T-cell (primary cell): ENCODE data around the gene CKS2. TPM values are rescaled to one million over a fixed set of nuclear protein-coding genes. Genes with fewer than 3 reads are reported as not detected.
A peak's percentile ranks its signal among the peaks of the same experiment; 100 is the strongest.
"Not testable (repeated sequence)": the region's sequence is repeated elsewhere in the genome, so short reads cannot be mapped to it uniquely, and the experiment has no call there.

Source experiments
- ATAC-seq, 4 experiments: fragments of 200-7000 bp in 3 of 4; fragments of 150-1000 bp in 1 of 4; cut with Tn5 transposase; replicated peaks in 1 of 4; 1 replicate in 3 of 4; 2 replicates in 1 of 4; pipeline ENCODE4 v1.10.0; 2021; ENCODE audit warnings: moderate library complexity in 3 of 4, mild to moderate bottlenecking in 2 of 4, moderate number of reproducible peaks in 1 of 4
- CTCF ChIA-PET, 2 donors: fragments of 300-600 bp; sonication (Branson Sonifier 250); formaldehyde crosslinking; loops; one replicate each; lab custom pipeline; 2022; ENCODE audit warnings: antibody characterized with exemption in 2 of 2; lab: Charles Lee
- POLR2A ChIA-PET, 2 donors: fragments of 300-600 bp; sonication (Branson Sonifier 250); formaldehyde crosslinking; loops; one replicate each; lab custom pipeline; 2022; ENCODE audit warnings: antibody characterized with exemption in 2 of 2; lab: Charles Lee
- DNase-seq, 35 experiments: peaks; one replicate each; pipeline versions ENCODE4 v3.0.0 to v3.0.0-alpha.2; 2013 to 2023
- H3K27ac ChIP-seq: one replicate; pipeline ENCODE4 v1.5.1; 2013; ENCODE audit warnings: low read length
- H3K27me3 ChIP-seq, 2 experiments: replicated peaks in 1 of 2; 1 replicate in 1 of 2; 2 replicates in 1 of 2; pipeline versions ENCODE4 v1.6.1 to v1.7.0; 2013; ENCODE audit warnings: low read length in 1 of 2, mixed read lengths in 1 of 2; ENCODE audit not compliant: control insufficient read depth in 2 of 2, insufficient read depth in 2 of 2; ENCODE audit errors: extremely low read depth in 1 of 2
- H3K36me3 ChIP-seq, 2 donors: 1 replicate in 1 of 2; 2 replicates in 1 of 2; pipeline versions ENCODE4 v1.6.1 to v1.7.0; 2013; ENCODE audit warnings: low read length in 1 of 2; ENCODE audit not compliant: control insufficient read depth in 2 of 2, insufficient read depth in 1 of 2; ENCODE audit errors: extremely low read depth in 1 of 2
- H3K4me1 ChIP-seq, 2 experiments: 1 replicate in 1 of 2; 2 replicates in 1 of 2; pipeline versions ENCODE4 v1.6.1 to v1.7.0; 2013; ENCODE audit warnings: low read length in 2 of 2, mixed read lengths in 1 of 2; ENCODE audit not compliant: insufficient read depth in 2 of 2, control insufficient read depth in 1 of 2; ENCODE audit errors: extremely low read depth in 1 of 2
- H3K4me3 ChIP-seq, 2 donors: 1 replicate in 1 of 2; 2 replicates in 1 of 2; pipeline versions ENCODE4 v1.5.1 to v1.7.0; 2013; ENCODE audit warnings: mild to moderate bottlenecking in 2 of 2, low read length in 1 of 2, moderate library complexity in 1 of 2; ENCODE audit not compliant: control insufficient read depth in 1 of 2; ENCODE audit errors: extremely low read depth in 1 of 2
- H3K9me3 ChIP-seq: 2 replicates; pipeline ENCODE4 v1.7.0; 2013
- H3K27ac Mint-ChIP-seq, 2 donors: one replicate each; pipeline ENCODE4 v1.8.0; 2020 to 2021; ENCODE audit warnings: mild to moderate bottlenecking in 2 of 2, mixed read lengths in 2 of 2
- H3K27me3 Mint-ChIP-seq, 2 donors: one replicate each; pipeline ENCODE4 v1.8.0; 2021 to 2022; ENCODE audit warnings: mixed read lengths in 2 of 2
- H3K36me3 Mint-ChIP-seq: one replicate; pipeline ENCODE4 v1.8.0; 2021; ENCODE audit warnings: mixed read lengths
- H3K4me1 Mint-ChIP-seq, 3 donors: one replicate each; pipeline ENCODE4 v1.8.0; 2020 to 2022; ENCODE audit warnings: mixed read lengths in 3 of 3, mild to moderate bottlenecking in 1 of 3
- H3K4me3 Mint-ChIP-seq, 3 donors: one replicate each; pipeline ENCODE4 v1.8.0; 2020 to 2022; ENCODE audit warnings: mild to moderate bottlenecking in 3 of 3, mixed read lengths in 3 of 3, moderate library complexity in 3 of 3
- H3K9me3 Mint-ChIP-seq, 3 donors: one replicate each; pipeline ENCODE4 v1.8.0; 2020 to 2022; ENCODE audit warnings: mixed read lengths in 3 of 3
- WGBS: methylation state at CpG from one replicate; pipeline ENCODE4 v1.1.5; 2013; ENCODE audit warnings: missing lambda C conversion rate; ENCODE audit not compliant: insufficient coverage; 5-methylcytosine and 5-hydroxymethylcytosine counted together
- total RNA-seq, 35 experiments: library from RNA in 6 of 35; stranded (reverse) in 6 of 35; fragments of 120-200 nt in 1 of 35; gene quantifications; one replicate each; pipeline versions ENCODE4 v1.2.1 to v1.2.4 and lab custom pipeline; 2013 to 2026

CKS2 gene
- total RNA-seq, result 10 to 100 TPM in 1 of 5 donors, 1 to 10 TPM in 4; 8.6 to 13.1 (median 9.2) TPM
- 16.3 TPM for total RNA-seq (2013)
- total RNA-seq (lab: John Stamatoyannopoulos, UW), result 2.2 to 66.5 (median 9.9) reads per million in 29 experiments

- Histone ChIP-seq H3K9me3 (no peaks in the 10 kb centered on the region), H3K36me3 (no peaks in the 10 kb centered on the region), H3K4me1 (peaks cover 21 to 23% of the 10 kb centered on the region in 2 experiments), H3K27me3 (no peaks in the 10 kb centered on the region), H3K4me3 (peak within 1 kb of the TSS; percentile 70 to 88), H3K27ac (peak within 1 kb of the TSS; percentile 99)
- POLR2A ChIA-PET, result no interaction called here
- WGBS, result under 1% methylated on average over 86 of the region's 86 CpGs
- peak; percentile 96 to 100 (median 100) for DNase-seq
- Mint-ChIP-seq H3K27me3 (no peaks in the 10 kb centered on the region), H3K27ac (peak within 1 kb of the TSS; percentile 98 to 100), H3K4me1 (peaks cover 16 to 42% (median 34%) of the 10 kb centered on the region in 3 donors), H3K4me3 (peak within 1 kb of the TSS; percentile 84 to 97 (median 95)), H3K9me3 (no peaks in the 10 kb centered on the region), H3K36me3 (peaks cover 3% of the 10 kb centered on the region)
- peak; percentile 90 to 94 (median 92) for ATAC-seq
- CTCF ChIA-PET, result interaction anchor here in 1 of 2 donors (0.8 kb wide), 1 partner anchor 8 kb away, joined by 5 read pairs; the partner anchor contains the start of gene SECISBP2
Observed at GRCh38 chr9:89310475-89311345, at the start of gene CKS2. Gene CKS2 (plus strand): TSS chr9:89311195. CDS start chr9:89311293, 98 bp downstream.

GRCh38 chr9:89273528-89274279 is 37.3 kb upstream of the CKS2 start:
- Histone ChIP-seq H3K27me3 (no peaks in the 10 kb centered on the region), H3K27ac (no peak overlapping the region), H3K36me3 (no peaks in the 10 kb centered on the region), H3K4me1 (peaks cover 11 to 12% of the 10 kb centered on the region in 2 experiments), H3K9me3 (peaks cover 2% of the 10 kb centered on the region), H3K4me3 (no peak overlapping the region)
- POLR2A ChIA-PET, result no interaction called here
- Mint-ChIP-seq H3K9me3 (peaks cover 14 to 35% (median 16%) of the 10 kb centered on the region in 3 donors), H3K27me3 (peaks cover 8 to 11% of the 10 kb centered on the region in 2 donors), H3K4me3 (no peak overlapping the region), H3K4me1 (peaks cover 14 to 17% (median 15%) of the 10 kb centered on the region in 3 donors), H3K27ac (no peak overlapping the region), H3K36me3 (peaks cover 20% of the 10 kb centered on the region)
- CTCF ChIA-PET, result no interaction called here
- WGBS, result no CpG with 5 or more reads among the region's 3 CpGs
- ATAC-seq (no peak), DNase-seq (no peak)

- WGBS, result no CpG with 5 or more reads among the region's 5 CpGs
- Mint-ChIP-seq H3K9me3 (peaks cover 14 to 35% (median 16%) of the 10 kb centered on the region in 3 donors), H3K27me3 (peaks cover 8 to 11% of the 10 kb centered on the region in 2 donors)
Observed at GRCh38 chr9:89274838-89275237, 36.2 kb upstream of the CKS2 start.

GRCh38 chr9:89276040-89276439 is 35.0 kb upstream of the CKS2 start:
- POLR2A ChIA-PET, H3K4me3 ChIP-seq, H3K27ac Mint-ChIP-seq, H3K36me3 ChIP-seq, H3K27me3 ChIP-seq, DNase-seq, H3K4me3 Mint-ChIP-seq, H3K9me3 ChIP-seq, ATAC-seq, H3K27ac ChIP-seq, CTCF ChIA-PET: not testable (repeated sequence)
- peaks cover 13 to 18% of the 10 kb centered on the region in 2 experiments for H3K4me1 ChIP-seq
- peaks cover 19 to 28% (median 24%) of the 10 kb centered on the region in 3 donors for H3K4me1 Mint-ChIP-seq
- H3K36me3 Mint-ChIP-seq, result peaks cover 20% of the 10 kb centered on the region
- H3K27me3 Mint-ChIP-seq, result peaks cover 8 to 11% of the 10 kb centered on the region in 2 donors
- 100% methylated on average over 1 of the region's 2 CpGs for WGBS
- peaks cover 14 to 35% (median 16%) of the 10 kb centered on the region in 3 donors for H3K9me3 Mint-ChIP-seq

More at GRCh38 chr9:89274838-89275237, 36.2 kb upstream of the CKS2 start:
- H3K36me3 ChIP-seq, result no peaks in the 10 kb centered on the region
- POLR2A ChIA-PET, result no interaction called here
- Mint-ChIP-seq H3K4me1 (peaks cover 19 to 26% (median 23%) of the 10 kb centered on the region in 3 donors), H3K4me3 (no peak overlapping the region), H3K36me3 (peaks cover 20% of the 10 kb centered on the region), H3K27ac (no peak overlapping the region)
- no peak overlapping the region for H3K4me3 ChIP-seq
- no peak for ATAC-seq
- CTCF ChIA-PET, result no interaction called here
- DNase-seq, result no peak
- H3K27ac ChIP-seq, result no peak overlapping the region
- H3K9me3 ChIP-seq, result peaks cover 2% of the 10 kb centered on the region
- no peaks in the 10 kb centered on the region for H3K27me3 ChIP-seq
- peaks cover 13 to 18% of the 10 kb centered on the region in 2 experiments for H3K4me1 ChIP-seq

GRCh38 chr9:89277043-89277442 is 34.0 kb upstream of the CKS2 start:
- DNase-seq (peak in 1 of 35 experiments; percentile 7), ATAC-seq (peak in 2 of 4 experiments; percentile 26 to 30)
- Histone ChIP-seq H3K27ac (no peak overlapping the region), H3K9me3 (peaks cover 2% of the 10 kb centered on the region), H3K4me1 (peaks cover 14 to 18% of the 10 kb centered on the region in 2 experiments), H3K36me3 (no peaks in the 10 kb centered on the region), H3K4me3 (no peak overlapping the region), H3K27me3 (no peaks in the 10 kb centered on the region)
- peaks cover 4 to 6% of the 10 kb centered on the region in 2 donors for H3K27me3 Mint-ChIP-seq
- peaks cover 16% of the 10 kb centered on the region for H3K36me3 Mint-ChIP-seq
- peak overlapping the region; percentile 34 to 71 for H3K27ac Mint-ChIP-seq
- H3K4me1 Mint-ChIP-seq, result peaks cover 19 to 30% (median 24%) of the 10 kb centered on the region in 3 donors
- ChIA-PET CTCF (no interaction called here), POLR2A (no interaction called here)
- WGBS, result no CpG with 5 or more reads among the region's 2 CpGs
- H3K9me3 Mint-ChIP-seq, result peaks cover 14 to 28% (median 16%) of the 10 kb centered on the region in 3 donors
- H3K4me3 Mint-ChIP-seq, result peak overlapping the region in 2 of 3 donors; percentile 28 to 37

GRCh38 chr9:89277454-89277853 is 33.5 kb upstream of the CKS2 start:
- Mint-ChIP-seq H3K27ac (peak overlapping the region in 1 of 2 donors; percentile 71), H3K9me3 (peaks cover 14 to 28% (median 15%) of the 10 kb centered on the region in 3 donors), H3K27me3 (peaks cover 4 to 6% of the 10 kb centered on the region in 2 donors), H3K4me3 (peak overlapping the region in 2 of 3 donors; percentile 28 to 37), H3K36me3 (peaks cover 16% of the 10 kb centered on the region), H3K4me1 (peaks cover 19 to 30% (median 24%) of the 10 kb centered on the region in 3 donors)
- DNase-seq (peak in 1 of 35 experiments; percentile 21), ATAC-seq (peak; percentile 30 to 72 (median 46))
- Histone ChIP-seq H3K9me3 (peaks cover 2% of the 10 kb centered on the region), H3K36me3 (no peaks in the 10 kb centered on the region), H3K27me3 (no peaks in the 10 kb centered on the region), H3K27ac (no peak overlapping the region), H3K4me3 (no peak overlapping the region), H3K4me1 (peaks cover 16 to 18% of the 10 kb centered on the region in 2 experiments)
- ChIA-PET CTCF (no interaction called here), POLR2A (no interaction called here)
